HepG2 (cell line): ENCODE data around the gene PIP5KL1. TPM values are rescaled to one million over a fixed set of nuclear protein-coding genes. Genes with fewer than 3 reads are reported as not detected.

ENCODE experiments used
- BRCA1 ChIP-seq: sonication (generic); formaldehyde crosslinking; IDR thresholded peaks from 2 replicates; pipeline ENCODE4 v1.4.0; 2020; ENCODE audit warnings: missing genetic modification reagents
- CCAR2 ChIP-seq: fragments of 200-400 bp; formaldehyde crosslinking; optimal IDR thresholded peaks from 2 replicates; pipeline ENCODE3; 2018; ENCODE audit warnings: low read depth, mild to moderate bottlenecking, low read length, moderate library complexity
- FIP1L1 ChIP-seq: fragments of 200-400 bp; formaldehyde crosslinking; IDR thresholded peaks from 2 replicates; pipeline ENCODE4 v1.6.1; 2018; ENCODE audit warnings: low read depth, mild to moderate bottlenecking, low read length, moderate library complexity, borderline replicate concordance; ENCODE audit not compliant: insufficient read depth
- GTF2F1 ChIP-seq: fragments of 150-350 bp; IDR thresholded peaks from 2 replicates; pipeline ENCODE4 v1.6.1; 2014; ENCODE audit warnings: low read length
- KLF9 ChIP-seq: IDR thresholded peaks from 2 replicates; pipeline ENCODE4 v1.6.1; 2016; ENCODE audit warnings: low read depth
- NFIC ChIP-seq: IDR thresholded peaks from 2 replicates; pipeline ENCODE4 v1.6.1; 2012; ENCODE audit warnings: mild to moderate bottlenecking, low read length, inconsistent platforms
- POGZ ChIP-seq: sonication (generic); formaldehyde crosslinking; IDR thresholded peaks from 2 replicates; pipeline ENCODE4 v1.4.0; 2020; ENCODE audit warnings: mild to moderate bottlenecking, missing genetic modification reagents
- PRDM15 ChIP-seq: sonication (generic); formaldehyde crosslinking; IDR thresholded peaks from 2 replicates; pipeline ENCODE4 v1.4.0; 2020; ENCODE audit warnings: missing genetic modification reagents
- RBM22 ChIP-seq: fragments of 200-400 bp; formaldehyde crosslinking; optimal IDR thresholded peaks from 2 replicates; pipeline ENCODE3; 2017; ENCODE audit warnings: mild to moderate bottlenecking, low read length, moderate library complexity
- YEATS4 ChIP-seq: sonication (generic); formaldehyde crosslinking; IDR thresholded peaks from 2 replicates; pipeline ENCODE4 v1.4.0; 2020; ENCODE audit warnings: missing genetic modification reagents, borderline replicate concordance
- ZFP36L1 ChIP-seq: sonication (generic); formaldehyde crosslinking; IDR thresholded peaks from 2 replicates; pipeline ENCODE4 v1.8.0; 2022; ENCODE audit warnings: mild to moderate bottlenecking, missing genetic modification reagents, moderate library complexity
- ZFP41 ChIP-seq: sonication (generic); formaldehyde crosslinking; IDR thresholded peaks from 2 replicates; pipeline ENCODE4 v1.4.0; 2020; ENCODE audit warnings: mild to moderate bottlenecking, missing genetic modification reagents, borderline replicate concordance
- ZNF101 ChIP-seq: sonication (generic); formaldehyde crosslinking; IDR thresholded peaks from 2 replicates; pipeline ENCODE4 v1.4.0; 2020; ENCODE audit warnings: mild to moderate bottlenecking, low read depth, missing genetic modification reagents, borderline replicate concordance
- ZNF282 ChIP-seq: fragments of 450-650 bp; IDR thresholded peaks from 2 replicates; pipeline ENCODE4 v1.6.1; 2018; ENCODE audit not compliant: partially characterized antibody
- ZNF567 ChIP-seq: sonication (generic); formaldehyde crosslinking; IDR thresholded peaks from 2 replicates; pipeline ENCODE4 v1.8.1; 2023; ENCODE audit warnings: mild to moderate bottlenecking, missing genetic modification reagents, borderline replicate concordance
- polyA plus RNA-seq, 8 experiments: library from polyadenylated mRNA; depleted of rRNA in 3 of 8; stranded (reverse) in 7 of 8; unstranded in 1 of 8; fragments of >200 nt; fragmentation: Illumina TruSeq in 4 of 8; extraction: Trizol in 4 of 8; gene quantifications; 2 replicates each; pipeline versions ENCODE4 v1.2.1 to v1.2.3, GENCODE V29; 2011 to 2016; ENCODE audit warnings: low read depth in 4 of 8, missing spikeins in 1 of 8, mixed read lengths in 1 of 8; ENCODE audit not compliant: insufficient read depth in 1 of 8
- total RNA-seq, 5 experiments: library from RNA; depleted of rRNA; stranded (reverse); fragments of >200 nt; fragmentation: Illumina TruSeq; extraction: Trizol; gene quantifications; 2 replicates each; pipeline ENCODE4 v1.2.3, GENCODE V29; 2016; ENCODE audit warnings: low read depth in 1 of 5
- TF ChIP-seq, protein P1 (sequence below): sonication (generic); formaldehyde crosslinking; IDR thresholded peaks from 2 replicates; pipeline ENCODE4 v1.4.0; 2020; ENCODE audit warnings: missing genetic modification reagents, borderline replicate concordance
- TF ChIP-seq, protein P2 (sequence below): fragments of 450-650 bp; IDR thresholded peaks from 2 replicates; pipeline ENCODE4 v1.6.1; 2017
- TF ChIP-seq, protein P3 (sequence below): sonication (generic); formaldehyde crosslinking; IDR thresholded peaks from 2 replicates; pipeline ENCODE4 v1.4.0; 2020; ENCODE audit warnings: missing genetic modification reagents
- TF ChIP-seq, protein P4 (sequence below): sonication (generic); formaldehyde crosslinking; IDR thresholded peaks from 2 replicates; pipeline ENCODE4 v1.4.0; 2020; ENCODE audit warnings: missing genetic modification reagents

Gene PIP5KL1
- total and polyA plus RNA-seq, 2 of the 13 experiments (the other 11 are each of a cell fraction or from before 2014, with no cell fraction given) = 0.20 to 0.49 TPM

- TF ChIP-seq CCAR2 (no peak), PRDM15 (CRISPR knock-in tag) (no peak), ZFP36L1 (CRISPR knock-in tag) (no peak), GTF2F1 (no peak), ZNF101 (CRISPR knock-in tag) (no peak), ZNF567 (no peak), NFIC (no peak), FIP1L1 (no peak), BRCA1 (no peak), ZNF282 (no peak), ZFP41 (CRISPR knock-in tag) (no peak), POGZ (CRISPR knock-in tag) (no peak), KLF9 (CRISPR knock-in tag) (no peak), RBM22 (no peak), YEATS4 (CRISPR knock-in tag) (no peak)
- TF ChIP-seq, protein P1, sequence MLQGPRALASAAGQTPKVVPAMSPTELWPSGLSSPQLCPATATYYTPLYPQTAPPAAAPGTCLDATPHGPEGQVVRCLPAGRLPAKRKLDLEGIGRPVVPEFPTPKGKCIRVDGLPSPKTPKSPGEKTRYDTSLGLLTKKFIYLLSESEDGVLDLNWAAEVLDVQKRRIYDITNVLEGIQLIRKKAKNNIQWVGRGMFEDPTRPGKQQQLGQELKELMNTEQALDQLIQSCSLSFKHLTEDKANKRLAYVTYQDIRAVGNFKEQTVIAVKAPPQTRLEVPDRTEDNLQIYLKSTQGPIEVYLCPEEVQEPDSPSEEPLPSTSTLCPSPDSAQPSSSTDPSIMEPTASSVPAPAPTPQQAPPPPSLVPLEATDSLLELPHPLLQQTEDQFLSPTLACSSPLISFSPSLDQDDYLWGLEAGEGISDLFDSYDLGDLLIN (CRISPR knock-in tag) = no peak
- TF ChIP-seq, protein P2, sequence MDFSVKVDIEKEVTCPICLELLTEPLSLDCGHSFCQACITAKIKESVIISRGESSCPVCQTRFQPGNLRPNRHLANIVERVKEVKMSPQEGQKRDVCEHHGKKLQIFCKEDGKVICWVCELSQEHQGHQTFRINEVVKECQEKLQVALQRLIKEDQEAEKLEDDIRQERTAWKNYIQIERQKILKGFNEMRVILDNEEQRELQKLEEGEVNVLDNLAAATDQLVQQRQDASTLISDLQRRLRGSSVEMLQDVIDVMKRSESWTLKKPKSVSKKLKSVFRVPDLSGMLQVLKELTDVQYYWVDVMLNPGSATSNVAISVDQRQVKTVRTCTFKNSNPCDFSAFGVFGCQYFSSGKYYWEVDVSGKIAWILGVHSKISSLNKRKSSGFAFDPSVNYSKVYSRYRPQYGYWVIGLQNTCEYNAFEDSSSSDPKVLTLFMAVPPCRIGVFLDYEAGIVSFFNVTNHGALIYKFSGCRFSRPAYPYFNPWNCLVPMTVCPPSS = no peak
- TF ChIP-seq, protein P3, sequence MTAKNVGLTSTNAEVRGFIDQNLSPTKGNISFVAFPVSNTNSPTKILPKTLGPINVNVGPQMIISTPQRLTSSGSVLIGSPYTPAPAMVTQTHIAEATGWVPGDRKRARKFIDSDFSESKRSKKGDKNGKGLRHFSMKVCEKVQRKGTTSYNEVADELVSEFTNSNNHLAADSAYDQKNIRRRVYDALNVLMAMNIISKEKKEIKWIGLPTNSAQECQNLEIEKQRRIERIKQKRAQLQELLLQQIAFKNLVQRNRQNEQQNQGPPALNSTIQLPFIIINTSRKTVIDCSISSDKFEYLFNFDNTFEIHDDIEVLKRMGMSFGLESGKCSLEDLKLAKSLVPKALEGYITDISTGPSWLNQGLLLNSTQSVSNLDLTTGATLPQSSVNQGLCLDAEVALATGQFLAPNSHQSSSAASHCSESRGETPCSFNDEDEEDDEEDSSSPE (CRISPR knock-in tag) = 0 out of 2 replicates have a peak, but pooled peaks have one; percentile 49
- TF ChIP-seq, protein P4, sequence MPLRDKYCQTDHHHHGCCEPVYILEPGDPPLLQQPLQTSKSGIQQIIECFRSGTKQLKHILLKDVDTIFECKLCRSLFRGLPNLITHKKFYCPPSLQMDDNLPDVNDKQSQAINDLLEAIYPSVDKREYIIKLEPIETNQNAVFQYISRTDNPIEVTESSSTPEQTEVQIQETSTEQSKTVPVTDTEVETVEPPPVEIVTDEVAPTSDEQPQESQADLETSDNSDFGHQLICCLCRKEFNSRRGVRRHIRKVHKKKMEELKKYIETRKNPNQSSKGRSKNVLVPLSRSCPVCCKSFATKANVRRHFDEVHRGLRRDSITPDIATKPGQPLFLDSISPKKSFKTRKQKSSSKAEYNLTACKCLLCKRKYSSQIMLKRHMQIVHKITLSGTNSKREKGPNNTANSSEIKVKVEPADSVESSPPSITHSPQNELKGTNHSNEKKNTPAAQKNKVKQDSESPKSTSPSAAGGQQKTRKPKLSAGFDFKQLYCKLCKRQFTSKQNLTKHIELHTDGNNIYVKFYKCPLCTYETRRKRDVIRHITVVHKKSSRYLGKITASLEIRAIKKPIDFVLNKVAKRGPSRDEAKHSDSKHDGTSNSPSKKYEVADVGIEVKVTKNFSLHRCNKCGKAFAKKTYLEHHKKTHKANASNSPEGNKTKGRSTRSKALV (CRISPR knock-in tag) = no peak
These were observed at the start of gene PIP5KL1 (continued) for GRCh38 chr9:127930231-127931091.
